Skeletal muscle satellite cell (primary cell): ENCODE data around the gene ZNF213.
"Not testable (repeated sequence)": the region's sequence is repeated elsewhere in the genome, so short reads cannot be mapped to it uniquely, and the experiment has no call there.

Source experiments
- H3K27me3 ChIP-seq: 2 replicates; pipeline ENCODE4 v1.7.0; 2013; ENCODE audit warnings: low read length; ENCODE audit not compliant: control insufficient read depth, insufficient read depth
- H3K36me3 ChIP-seq: 2 replicates; pipeline ENCODE4 v1.7.0; 2013; ENCODE audit warnings: mild to moderate bottlenecking, control low read depth, low read length; ENCODE audit not compliant: insufficient read depth
- H3K4me1 ChIP-seq: 2 replicates; pipeline ENCODE4 v1.7.0; 2013; ENCODE audit warnings: low read length; ENCODE audit not compliant: control insufficient read depth, insufficient read depth
- H3K4me2 ChIP-seq: 2 replicates; pipeline ENCODE4 v1.7.0; 2013; ENCODE audit warnings: mild to moderate bottlenecking, low read length
- H3K4me3 ChIP-seq: 2 replicates; pipeline ENCODE4 v1.7.0; 2013; ENCODE audit warnings: low read length
- H3K9ac ChIP-seq: 2 replicates; pipeline ENCODE4 v1.7.0; 2013; ENCODE audit warnings: mild to moderate bottlenecking, low read depth, low read length, moderate library complexity
- H3K9me3 ChIP-seq: replicated peaks from 2 replicates; pipeline ENCODE4 v1.7.0; 2013; ENCODE audit warnings: mild to moderate bottlenecking, control low read depth, low read length

Gene ZNF213

DNA sequence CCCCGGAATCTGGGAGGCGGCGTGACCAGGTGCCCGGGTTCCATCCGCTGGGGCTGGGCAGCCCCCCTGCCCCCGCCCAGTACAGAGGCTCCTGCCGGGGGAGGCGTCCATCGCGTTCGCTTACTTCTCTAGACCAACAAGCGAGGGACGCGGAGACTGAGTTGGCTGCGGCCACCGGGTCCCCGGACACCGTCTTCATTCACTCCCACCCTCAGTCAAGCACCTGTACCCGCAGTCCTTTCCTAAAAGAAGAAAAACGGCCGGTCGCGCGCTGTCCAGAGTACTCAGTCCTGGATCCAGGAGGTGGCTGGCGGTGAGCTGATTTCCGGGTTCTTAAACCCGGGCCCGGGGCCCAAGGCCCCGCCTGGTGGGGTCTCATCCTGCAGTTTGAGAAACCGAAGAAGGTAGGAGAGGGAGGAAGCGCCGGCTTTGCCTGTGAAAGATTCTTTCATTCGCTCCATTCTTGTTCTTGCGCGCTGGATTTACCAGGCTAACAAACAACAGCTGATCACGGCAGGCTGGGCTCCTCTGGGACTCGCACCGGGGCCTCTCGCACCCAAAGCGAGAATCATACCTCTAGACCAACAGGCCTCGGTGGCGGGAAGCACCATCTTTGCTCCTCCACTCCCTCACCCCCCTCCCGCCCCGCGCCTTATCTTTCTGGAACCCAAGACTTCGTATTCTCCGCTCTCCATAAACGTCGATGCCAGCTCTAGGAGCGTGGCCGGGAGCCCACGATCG, 35.8 kb downstream of the ZNF213 start:
- Histone ChIP-seq H3K4me1 (peaks cover 15% of the 10 kb centered on the region), H3K9ac (no peak overlapping the region), H3K4me3 (peak overlapping the region; percentile 45), H3K27me3 (peaks cover 69% of the 10 kb centered on the region), H3K9me3 (no peaks in the 10 kb centered on the region), H3K36me3 (no peaks in the 10 kb centered on the region), H3K4me2 (peak overlapping the region; percentile 81)

DNA sequence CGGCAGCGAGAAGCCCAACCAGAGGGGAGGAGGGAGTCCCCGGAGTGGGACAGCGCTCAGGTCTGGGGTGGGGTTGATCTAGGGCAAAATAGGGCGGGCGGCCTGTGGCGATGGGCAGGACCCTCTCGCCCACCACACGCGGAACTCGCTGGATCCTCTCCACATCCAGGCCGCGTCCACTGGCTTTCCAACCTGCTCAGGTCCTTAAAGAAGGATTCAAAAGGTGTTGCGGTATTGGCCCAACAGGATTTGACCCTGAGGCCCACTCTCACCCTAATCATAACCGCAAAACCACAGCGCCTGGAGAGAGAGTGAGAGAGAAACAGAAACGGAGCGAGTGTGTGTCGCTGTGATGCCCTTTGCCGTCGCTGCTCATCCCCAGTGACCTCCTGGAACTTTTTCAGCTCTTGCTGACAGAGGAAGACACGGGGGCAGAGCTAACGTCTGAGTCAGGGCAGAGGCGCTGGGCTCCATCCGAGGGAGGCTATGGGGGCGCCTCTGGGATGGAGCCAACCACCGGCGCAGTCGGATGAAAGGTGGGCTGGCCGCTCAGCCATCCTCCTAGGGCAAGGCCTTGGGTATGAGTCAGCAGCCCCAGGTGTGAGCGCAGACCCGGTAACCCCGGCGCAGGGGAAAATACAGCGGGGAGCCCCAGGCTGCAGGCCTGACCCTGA, 36.5 kb downstream of the ZNF213 start:
- Histone ChIP-seq H3K4me3 (peak overlapping the region; percentile 45), H3K9me3 (no peaks in the 10 kb centered on the region), H3K27me3 (peaks cover 75% of the 10 kb centered on the region), H3K36me3 (no peaks in the 10 kb centered on the region), H3K9ac (no peak overlapping the region), H3K4me2 (peak overlapping the region; percentile 81), H3K4me1 (peaks cover 15% of the 10 kb centered on the region)

DNA sequence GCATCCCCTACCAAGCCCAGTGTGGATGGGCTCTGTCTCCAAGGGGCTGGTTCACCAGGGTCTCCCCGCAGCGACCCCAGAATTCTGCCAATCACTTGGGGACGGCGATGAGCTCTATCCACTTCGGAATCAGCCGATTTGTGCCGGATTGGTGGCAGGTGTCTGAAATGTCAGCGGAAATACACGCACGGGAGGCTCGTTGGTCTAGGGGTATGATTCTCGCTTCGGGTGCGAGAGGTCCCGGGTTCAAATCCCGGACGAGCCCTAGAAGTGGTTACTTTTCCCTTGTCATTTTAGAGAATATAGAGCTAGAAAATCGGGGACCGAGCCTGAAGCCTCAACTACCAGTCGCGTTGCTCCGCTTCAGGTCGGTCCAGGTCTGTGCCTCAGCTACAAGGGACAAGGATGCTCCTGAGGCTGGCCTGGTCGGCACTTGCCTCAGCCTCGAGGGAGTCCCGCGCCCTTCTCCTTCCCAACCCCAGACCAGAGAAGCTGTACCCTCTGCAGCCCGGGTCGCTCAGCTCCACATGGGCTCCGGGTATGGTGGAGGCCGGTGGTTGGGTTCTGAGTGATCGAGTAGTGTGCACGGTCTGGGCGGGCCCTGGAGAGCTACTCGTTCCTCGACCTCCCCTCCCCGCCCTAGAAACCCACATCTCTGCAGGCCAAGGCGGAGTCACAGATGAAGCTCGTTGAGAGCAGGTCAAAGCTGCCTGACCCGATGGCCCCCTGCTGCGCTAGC, 37.2 kb downstream of the ZNF213 start:
- Histone ChIP-seq H3K27me3 (peaks cover 75% of the 10 kb centered on the region), H3K4me1 (peaks cover 15% of the 10 kb centered on the region), H3K36me3 (no peaks in the 10 kb centered on the region), H3K9ac (no peak overlapping the region), H3K4me2 (peak overlapping the region; percentile 81), H3K9me3 (no peaks in the 10 kb centered on the region), H3K4me3 (no peak overlapping the region)

DNA sequence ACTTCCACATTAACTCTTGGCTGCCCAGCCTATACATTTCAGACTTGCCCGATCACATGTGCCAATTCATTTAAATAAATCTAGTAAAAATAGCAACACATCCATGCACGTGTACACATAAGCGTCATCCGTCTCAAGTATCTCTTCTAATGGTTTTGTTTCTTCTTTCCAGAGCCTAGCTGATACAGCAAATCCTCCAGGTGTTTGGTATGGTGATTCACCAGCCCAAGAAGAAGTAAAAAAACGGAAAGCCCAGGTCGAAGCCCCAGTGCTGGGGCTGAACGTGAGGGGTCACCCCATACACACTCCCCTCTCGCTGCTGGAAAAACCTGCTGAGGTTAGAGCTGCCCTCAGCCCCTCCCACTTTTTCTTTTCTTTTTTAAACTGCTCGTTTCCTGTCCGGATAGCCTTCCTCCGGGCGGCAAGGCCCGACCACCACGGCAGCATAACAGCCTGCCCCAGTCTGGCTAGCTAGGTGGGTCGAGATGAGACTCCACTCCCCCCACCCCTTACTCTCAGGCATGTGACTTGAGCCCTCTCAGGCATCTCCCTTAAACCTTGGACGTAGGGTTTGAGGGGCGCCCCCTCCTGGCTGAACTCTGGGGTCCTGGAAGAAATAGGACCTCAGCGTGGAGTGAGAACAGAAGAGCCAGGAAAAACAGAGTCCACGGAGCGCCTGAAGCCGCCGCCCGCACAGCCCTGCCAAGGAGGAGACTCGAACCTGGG, 39.2 kb downstream of the ZNF213 start:
- H3K4me3 ChIP-seq = no peak overlapping the region
- H3K4me1 ChIP-seq = peaks cover 15% of the 10 kb centered on the region
- H3K9ac ChIP-seq = no peak overlapping the region
- H3K4me2 ChIP-seq = peak overlapping the region; percentile 65
- peaks cover 65% of the 10 kb centered on the region for H3K27me3 ChIP-seq
- H3K36me3 ChIP-seq = no peaks in the 10 kb centered on the region
- no peaks in the 10 kb centered on the region for H3K9me3 ChIP-seq

DNA sequence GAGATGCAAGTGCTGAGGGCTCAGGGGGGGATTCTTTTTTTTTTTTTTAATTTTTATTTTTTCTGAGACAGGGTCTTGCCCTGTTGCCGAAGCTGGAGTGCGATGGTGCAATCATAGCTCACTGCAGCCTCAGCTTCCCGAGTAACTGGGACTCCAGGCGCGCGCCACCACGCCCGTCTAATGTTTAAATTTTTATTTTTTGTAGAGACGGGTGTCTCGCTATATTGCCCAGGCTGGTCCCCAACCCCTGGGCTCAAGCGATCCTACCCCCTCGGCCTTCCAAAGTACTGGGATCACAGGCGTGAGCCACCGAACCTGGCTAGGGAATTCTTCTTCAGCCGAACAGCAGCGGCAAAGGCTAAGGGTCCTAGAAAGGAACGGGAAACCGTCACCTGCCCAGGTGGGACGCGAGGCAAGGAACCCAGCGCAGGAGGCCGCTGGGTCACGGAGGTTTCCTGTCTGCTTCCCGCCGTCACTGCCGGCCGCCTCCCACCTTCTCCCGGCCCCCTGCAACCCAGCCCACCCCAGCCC, 39.9 kb downstream of the ZNF213 start:
- Histone ChIP-seq H3K9me3 (no peaks in the 10 kb centered on the region), H3K9ac (no peak overlapping the region), H3K27me3 (peaks cover 64% of the 10 kb centered on the region), H3K4me3 (no peak overlapping the region), H3K4me2 (peak overlapping the region; percentile 72), H3K36me3 (no peaks in the 10 kb centered on the region), H3K4me1 (peaks cover 15% of the 10 kb centered on the region)

DNA sequence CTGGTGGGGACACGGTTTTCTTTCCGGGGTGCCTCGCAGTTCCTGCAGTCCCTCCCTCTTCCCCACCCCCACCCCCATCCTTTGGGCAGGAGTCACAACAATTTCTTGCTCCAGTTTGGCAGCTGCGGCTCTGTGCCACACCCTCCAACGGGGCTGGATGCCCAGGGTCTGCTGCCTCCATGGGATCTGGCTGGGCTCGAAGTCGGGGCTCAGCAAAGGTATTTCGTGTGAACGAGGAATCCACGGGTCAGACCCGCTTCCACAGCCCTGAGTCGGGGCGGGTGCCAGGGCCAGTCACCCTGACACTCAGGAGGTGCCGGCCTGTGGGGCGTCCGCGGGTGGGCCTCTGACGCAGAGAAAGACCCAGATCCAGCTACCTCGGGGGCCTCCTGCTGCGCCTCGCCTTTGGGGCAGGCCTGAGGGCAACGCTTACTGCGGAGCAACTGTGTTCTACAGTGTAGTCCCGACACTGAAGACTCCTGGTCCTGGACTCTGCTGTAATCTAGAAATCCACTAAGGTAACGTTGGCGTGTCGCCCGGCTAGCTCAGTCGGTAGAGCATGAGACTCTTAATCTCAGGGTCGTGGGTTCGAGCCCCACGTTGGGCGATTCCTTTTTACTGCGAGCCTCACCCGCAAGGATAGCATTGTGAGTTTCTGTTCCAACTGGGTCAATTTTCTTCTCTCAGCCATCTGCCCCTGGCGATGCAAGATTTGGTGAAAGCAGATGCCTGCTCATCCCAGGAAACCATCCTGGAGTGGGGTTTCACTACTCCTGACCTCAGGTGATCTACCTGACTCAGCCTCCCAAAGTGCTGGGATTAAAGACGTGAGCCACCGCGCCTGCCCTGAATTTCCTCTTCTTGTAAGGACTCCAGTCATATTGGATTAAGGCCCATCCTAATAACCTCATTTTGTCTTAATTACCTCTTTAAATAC, 40.6 kb downstream of the ZNF213 start:
- Histone ChIP-seq H3K4me1 (peaks cover 13% of the 10 kb centered on the region), H3K9me3 (no peaks in the 10 kb centered on the region), H3K4me3 (peak overlapping the region; percentile 30), H3K9ac (no peak overlapping the region), H3K27me3 (peaks cover 64% of the 10 kb centered on the region), H3K36me3 (no peaks in the 10 kb centered on the region), H3K4me2 (peak overlapping the region; percentile 72)

DNA sequence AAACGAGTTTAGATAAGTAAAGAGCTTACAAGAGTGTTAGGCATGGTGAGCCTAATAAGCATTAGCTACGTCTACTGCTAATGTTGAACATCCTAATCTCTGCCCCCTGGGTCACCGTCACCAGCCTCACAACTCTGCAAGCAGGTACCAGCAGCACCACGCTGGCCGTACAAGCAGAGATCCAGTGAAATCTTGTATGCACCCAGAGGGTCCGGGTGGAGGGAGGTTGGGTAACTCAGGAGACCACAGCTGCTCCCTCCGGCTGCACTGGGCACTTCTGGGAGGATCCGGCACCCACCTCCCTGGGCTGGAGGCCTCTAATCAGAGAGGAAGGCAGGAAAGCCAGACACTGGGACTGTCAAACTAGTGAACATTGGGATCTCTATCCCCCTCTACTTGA, 44.8 kb downstream of the ZNF213 start:
- Histone ChIP-seq H3K9ac (no peak overlapping the region), H3K27me3 (peaks cover 62% of the 10 kb centered on the region), H3K9me3 (no peaks in the 10 kb centered on the region), H3K4me1 (peaks cover 12% of the 10 kb centered on the region), H3K4me3 (no peak overlapping the region), H3K36me3 (no peaks in the 10 kb centered on the region), H3K4me2 (no peak overlapping the region)

DNA sequence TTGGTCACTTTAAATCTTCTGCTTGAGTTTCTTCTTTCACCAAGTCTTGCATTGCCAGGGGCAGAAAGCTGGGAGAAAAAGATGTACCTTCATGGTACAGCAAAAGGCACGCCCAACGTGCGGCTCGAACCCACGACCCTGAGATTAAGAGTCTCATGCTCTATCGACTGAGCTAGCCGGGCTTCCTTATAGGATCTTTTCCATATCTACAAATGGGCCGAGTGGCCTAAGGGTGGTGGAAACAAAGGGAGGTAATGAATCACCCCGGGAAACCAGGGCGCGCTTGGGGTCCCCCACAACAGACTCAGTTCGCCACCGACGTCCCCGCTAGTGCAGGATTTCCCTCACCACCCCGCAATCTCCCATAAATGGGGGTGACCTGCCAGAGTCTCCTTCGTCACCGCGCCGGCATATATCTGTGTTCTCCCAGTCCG, 45.6 kb downstream of the ZNF213 start:
- no peak overlapping the region for H3K9ac ChIP-seq
- peaks cover 12% of the 10 kb centered on the region for H3K4me1 ChIP-seq
- no peak overlapping the region for H3K4me2 ChIP-seq
- peaks cover 55% of the 10 kb centered on the region for H3K27me3 ChIP-seq
- no peaks in the 10 kb centered on the region for H3K9me3 ChIP-seq
- H3K36me3 ChIP-seq = no peaks in the 10 kb centered on the region
- H3K4me3 ChIP-seq = no peak overlapping the region

DNA sequence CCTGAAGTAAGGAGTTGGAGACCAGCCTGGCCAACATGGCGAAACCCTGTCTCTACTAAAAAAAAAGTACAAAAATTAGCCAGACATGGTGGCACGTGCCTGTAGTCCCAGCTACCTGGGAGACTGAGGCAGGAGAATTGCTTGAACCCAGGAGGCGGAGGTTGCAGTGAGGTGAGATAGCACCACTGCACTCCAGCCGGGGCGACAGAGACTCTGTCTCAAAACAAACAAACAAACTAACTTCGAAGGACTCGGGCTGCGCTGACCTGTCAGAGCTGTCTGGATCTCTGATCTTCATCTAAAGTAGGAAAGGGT, 47.4 kb downstream of the ZNF213 start:
- Histone ChIP-seq H3K27me3 (peaks cover 47% of the 10 kb centered on the region), H3K4me1 (peaks cover 12% of the 10 kb centered on the region)
- H3K9ac ChIP-seq, H3K9me3 ChIP-seq, H3K4me3 ChIP-seq, H3K4me2 ChIP-seq, H3K36me3 ChIP-seq: not testable (repeated sequence)

DNA sequence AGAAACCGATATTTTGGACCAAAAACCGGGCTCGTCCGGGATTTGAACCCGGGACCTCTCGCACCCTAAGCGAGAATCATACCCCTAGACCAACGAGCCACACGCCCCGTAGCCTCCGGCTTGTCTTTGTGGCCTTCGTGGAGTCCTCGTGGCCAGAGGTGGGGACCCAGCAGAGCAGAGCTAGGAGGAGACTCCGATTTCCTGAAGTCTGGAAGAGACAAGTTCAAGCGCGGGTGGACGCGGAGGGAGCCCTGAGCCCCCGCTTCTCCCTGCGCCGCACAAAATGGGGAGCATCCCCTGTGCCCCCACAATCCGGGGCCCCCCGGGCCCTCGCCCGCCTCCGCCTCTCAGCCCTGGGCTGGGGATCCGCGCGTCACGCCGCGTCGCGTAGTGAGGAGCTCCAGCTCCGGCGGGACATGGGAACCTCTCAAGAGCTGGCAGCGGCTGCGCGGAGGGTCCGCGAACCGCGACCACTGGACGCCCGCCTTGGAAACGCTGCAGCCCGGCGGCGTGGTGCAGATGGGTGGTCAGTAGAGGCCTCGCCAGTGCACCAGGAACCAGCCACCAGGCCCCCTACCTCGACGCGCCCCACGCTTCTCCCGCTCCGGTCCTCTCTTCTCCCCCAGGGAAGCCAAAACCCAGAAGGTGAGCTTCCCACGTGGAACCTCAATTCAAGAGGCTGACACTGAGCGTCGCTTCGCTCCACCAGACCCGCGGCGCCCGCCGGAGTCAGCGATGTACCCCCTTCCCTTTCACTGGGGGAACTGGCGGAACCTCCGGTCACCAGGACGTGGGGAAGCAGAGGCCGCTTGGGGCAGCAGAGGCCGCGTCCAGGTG, 48.0 kb downstream of the ZNF213 start:
- H3K4me2 ChIP-seq = peak overlapping the region; percentile 92
- no peaks in the 10 kb centered on the region for H3K36me3 ChIP-seq
- H3K9me3 ChIP-seq = no peaks in the 10 kb centered on the region
- peaks cover 12% of the 10 kb centered on the region for H3K4me1 ChIP-seq
- peaks cover 46% of the 10 kb centered on the region for H3K27me3 ChIP-seq
- H3K4me3 ChIP-seq = peak overlapping the region; percentile 74
- peak overlapping the region; percentile 33 for H3K9ac ChIP-seq
